Right lobe of liver (tissue), 6 donors: ENCODE data around the gene RAD21L1. TPM values are rescaled to one million over a fixed set of nuclear protein-coding genes. Genes with fewer than 3 reads are reported as not detected.

Experiments
- ATAC-seq, 4 donors: fragments of 200-7000 bp; cut with Tn5 transposase; one replicate each; pipeline ENCODE4 v1.9.1; 2020; ENCODE audit warnings: mild to moderate bottlenecking in 4 of 4, moderate library complexity in 4 of 4
- DNase-seq, 3 donors: peaks; one replicate each; pipeline ENCODE4 v3.0.0-alpha.2; 2020
- H3K27ac ChIP-seq, 3 donors: fragments of 200-600 bp; one replicate each; pipeline ENCODE4 v1.8.0; 2022
- H3K27me3 ChIP-seq, 2 donors: fragments of 200-600 bp; one replicate each; pipeline ENCODE4 v1.8.0; 2022
- H3K36me3 ChIP-seq, 4 donors: fragments of 200-600 bp; sonication (generic) in 1 of 4; one replicate each; pipeline versions ENCODE4 v1.5.1 to v1.8.0; 2017 to 2022; ENCODE audit warnings: control low read depth in 1 of 4
- H3K4me1 ChIP-seq, 4 donors: fragments of 200-600 bp; sonication (generic) in 1 of 4; one replicate each; pipeline versions ENCODE4 v1.5.1 to v1.8.0; 2017 to 2022; ENCODE audit warnings: control low read depth in 1 of 4
- H3K4me3 ChIP-seq, 3 donors: fragments of 200-600 bp; one replicate each; pipeline ENCODE4 v1.8.0; 2022
- H3K9me3 ChIP-seq, 4 donors: fragments of 200-600 bp; sonication (generic) in 1 of 4; one replicate each; pipeline versions ENCODE4 v1.5.1 to v1.8.0; 2017 to 2022; ENCODE audit warnings: control low read depth in 1 of 4
- CTCF ChIP-seq, 4 donors: fragments of 200-600 bp in 3 of 4; fragments of 450-650 bp in 1 of 4; IDR thresholded peaks; one replicate each; pipeline versions ENCODE4 v1.5.1 to v1.8.0; 2016 to 2022; ENCODE audit warnings: antibody characterized with exemption in 4 of 4, mild to moderate bottlenecking in 2 of 4
- POLR2A ChIP-seq: fragments of 450-650 bp; IDR thresholded peaks from one replicate; pipeline ENCODE4 v1.6.1; 2017; ENCODE audit warnings: antibody characterized with exemption, mild to moderate bottlenecking
- WGBS: methylation state at CpG from one replicate; pipeline ENCODE4 v1.1.6; 2018; ENCODE audit warnings: low coverage, low lambda C conversion rate; ENCODE audit not compliant: insufficient coverage; ENCODE audit errors: missing lambda C conversion rate; 5-methylcytosine and 5-hydroxymethylcytosine counted together
- intact Hi-C, 2 donors: fragments of 100-400 bp; cut with DNase I; formaldehyde crosslinking; loops; one replicate each; pipeline versions ENCODE4 v1.11.2 to v1.14.1; 2022
- long read RNA-seq: library from polyadenylated mRNA; unstranded; transcript quantifications from one replicate; pipeline ENCODE4 v2.0.0, GENCODE V29; 2019
- total RNA-seq, 6 experiments: library from RNA; depleted of rRNA in 2 of 6; stranded (reverse); fragments of >200 nt in 2 of 6; fragmentation: NEBNext Ultra II Directional in 3 of 6; extraction: Animal tissue kit (Norgen Biotek cat#: 25700) in 3 of 6; gene quantifications; one replicate each; pipeline versions ENCODE4 v1.1.0 to v1.2.4, GENCODE V29; 2016 to 2023
- donor health status: DM: no; HTN: yes; CAD: no.
- donor health status: DM: no; HTN: no; CAD: no.
- donor health status: DM: no; HTN: no; CAD: no.
- donor health status: DM: no; HTN: yes; CAD: no.
- donor health status: DM: no; HTN: yes; CAD: no.

Gene RAD21L1
- not detected for total RNA-seq
- long read RNA-seq = 0 reads

- Histone ChIP-seq H3K36me3 (no peaks in the 10 kb centered on the region), H3K4me3 (peak within 1 kb of the TSS; percentile 50 to 60 (median 52)), H3K27me3 (peaks cover 0 to 13% of the 10 kb centered on the region in 2 donors), H3K9me3 (no peaks in the 10 kb centered on the region), H3K27ac (no peak within 1 kb of the TSS), H3K4me1 (peaks cover 0 to 5% (median 0%) of the 10 kb centered on the region in 4 donors)
- WGBS = 2% methylated on average over 28 of the region's 88 CpGs
- intact Hi-C loops = no loop called here
- TF ChIP-seq CTCF (IDR thresholded peaks at IDR 0.05) (no peak), POLR2A (no peak)
- ATAC-seq = peak; percentile 96 to 98 (median 96)
- peak; percentile 88 to 90 (median 88) for DNase-seq
These were observed at the start of gene RAD21L1 for GRCh38 chr20:1225783-1226654. RAD21L1 (plus strand) TSS chr20:1226044; CDS start chr20:1228454, 2,410 bp downstream.

GRCh38 chr20:1177680-1178079 is 48.2 kb upstream of the RAD21L1 start:
- Histone ChIP-seq H3K36me3 (no peaks in the 10 kb centered on the region), H3K4me3 (no peak overlapping the region), H3K4me1 (peaks cover 0 to 20% (median 7%) of the 10 kb centered on the region in 4 donors), H3K27ac (no peak overlapping the region), H3K9me3 (no peaks in the 10 kb centered on the region), H3K27me3 (no peaks in the 10 kb centered on the region)
- no CpG with 5 or more reads among the region's 5 CpGs for WGBS
- no peak for TF ChIP-seq POLR2A
- TF ChIP-seq CTCF (IDR thresholded peaks at IDR 0.05) = peak in 1 of 4 donors; percentile 24
- intact Hi-C loops = no loop called here
- peak; percentile 17 to 58 (median 39) for ATAC-seq
- no peak for DNase-seq

GRCh38 chr20:1178103-1178502 is 47.7 kb upstream of the RAD21L1 start:
- no peak overlapping the region for H3K27ac ChIP-seq
- intact Hi-C loops = no loop called here
- WGBS = 83% methylated on average over 2 of the region's 3 CpGs
- no peak for TF ChIP-seq CTCF (IDR thresholded peaks at IDR 0.05)
- no peak for TF ChIP-seq POLR2A
- H3K36me3 ChIP-seq = no peaks in the 10 kb centered on the region
- DNase-seq (no peak), ATAC-seq (no peak)
- H3K4me3 ChIP-seq = no peak overlapping the region
- no peaks in the 10 kb centered on the region for H3K27me3 ChIP-seq
- peaks cover 0 to 20% (median 7%) of the 10 kb centered on the region in 4 donors for H3K4me1 ChIP-seq
- H3K9me3 ChIP-seq = no peaks in the 10 kb centered on the region

GRCh38 chr20:1178623-1179022 is 47.2 kb upstream of the RAD21L1 start:
- Histone ChIP-seq H3K4me3 (no peak overlapping the region), H3K27me3 (no peaks in the 10 kb centered on the region), H3K4me1 (peaks cover 0 to 20% (median 7%) of the 10 kb centered on the region in 4 donors), H3K9me3 (no peaks in the 10 kb centered on the region), H3K27ac (no peak overlapping the region), H3K36me3 (no peaks in the 10 kb centered on the region)
- DNase-seq (no peak), ATAC-seq (peak in 2 of 4 donors; percentile 22 to 53)
- WGBS = 53% methylated on average over 3 of the region's 3 CpGs
- intact Hi-C loops = no loop called here
- TF ChIP-seq POLR2A (no peak), CTCF (IDR thresholded peaks at IDR 0.05) (no peak)
